Smooth muscle cell (in vitro differentiated cells): ENCODE measurements around the gene TRPM6. TPM values are rescaled to one million over a fixed set of nuclear protein-coding genes. Genes with fewer than 3 reads are reported as not detected.

Source experiments
- DNase-seq: peaks from one replicate; lab custom pipeline; 2025; ENCODE audit not compliant: unreplicated experiment; lab: John Stamatoyannopoulos, UW
- H2AFZ ChIP-seq: fragments of 200-600 bp; sonication (generic); 2 replicates; pipeline ENCODE4 v1.6.0; 2016; ENCODE audit warnings: antibody characterized with exemption, low read depth, mild to moderate bottlenecking
- H3F3A ChIP-seq: fragments of 200-600 bp; sonication (generic); 2 replicates; pipeline ENCODE4 v1.6.0; 2017; ENCODE audit warnings: antibody characterized with exemption, low read depth
- H3K27ac ChIP-seq: fragments of 200-600 bp; sonication (generic); 2 replicates; pipeline ENCODE4 v1.5.1; 2016; ENCODE audit warnings: low read depth, mild to moderate bottlenecking
- H3K27me3 ChIP-seq: fragments of 200-600 bp; sonication (generic); 2 replicates; pipeline ENCODE4 v1.6.1; 2016; ENCODE audit warnings: low read depth, mild to moderate bottlenecking
- H3K36me3 ChIP-seq: fragments of 200-600 bp; sonication (generic); 2 replicates; pipeline ENCODE4 v1.5.1; 2016; ENCODE audit warnings: low read depth
- H3K4me1 ChIP-seq: fragments of 200-600 bp; sonication (generic); 2 replicates; pipeline ENCODE4 v1.5.1; 2016; ENCODE audit warnings: low read depth
- H3K4me2 ChIP-seq: fragments of 200-600 bp; sonication (generic); 2 replicates; pipeline ENCODE4 v1.6.0; 2016; ENCODE audit warnings: mild to moderate bottlenecking
- H3K4me3 ChIP-seq: fragments of 200-600 bp; sonication (generic); 2 replicates; pipeline ENCODE4 v1.5.1; 2016; ENCODE audit warnings: mild to moderate bottlenecking
- H3K79me2 ChIP-seq: fragments of 200-600 bp; sonication (generic); 2 replicates; pipeline ENCODE4 v1.6.0; 2016; ENCODE audit warnings: low read depth, mild to moderate bottlenecking
- H3K9ac ChIP-seq: fragments of 200-600 bp; sonication (generic); 2 replicates; pipeline ENCODE4 v1.6.0; 2016; ENCODE audit warnings: low read depth
- H3K9me3 ChIP-seq: fragments of 200-600 bp; sonication (generic); replicated peaks from 2 replicates; pipeline ENCODE4 v1.5.1; 2016; ENCODE audit warnings: low read depth
- H4K20me1 ChIP-seq: fragments of 200-600 bp; sonication (generic); 2 replicates; pipeline ENCODE4 v1.6.0; 2016; ENCODE audit warnings: low read depth
- CTCF ChIP-seq: fragments of 200-600 bp; sonication (generic); IDR thresholded peaks from 2 replicates; pipeline ENCODE4 v1.5.1; 2017; ENCODE audit warnings: borderline replicate concordance, mild to moderate bottlenecking, antibody characterized with exemption; ENCODE audit not compliant: insufficient read depth, poor library complexity, severe bottlenecking
- whole genome bisulfite sequencing: methylation state at CpG from one replicate; pipeline ENCODE4 v1.1.7; 2016; ENCODE audit warnings: low lambda C conversion rate; 5-methylcytosine and 5-hydroxymethylcytosine counted together
- polyA plus RNA-seq: library from polyadenylated mRNA; unstranded; fragments of >200 nt; fragmentation: Nextera tagmentation; extraction: Ambion mirVana; gene quantifications from 2 replicates; pipeline ENCODE4 v1.2.1, GENCODE V29; 2016
- total RNA-seq: library from RNA; depleted of rRNA; stranded (reverse); fragments of >200 nt; gene quantifications from 2 replicates; pipeline ENCODE4 v1.2.3, GENCODE V29; 2014

The TRPM6 gene
- total and polyA plus RNA-seq, 2 experiments from 2014 or later, result 0.04 TPM; not detected in 1

GRCh38 chr9:74696520-74696919, 191.2 kb downstream of the TRPM6 start:
- no peaks in the 10 kb centered on the region for H3F3A ChIP-seq
- H3K9ac ChIP-seq, result no peak overlapping the region
- no peak for TF ChIP-seq CTCF
- H3K9me3 ChIP-seq, result no peaks in the 10 kb centered on the region
- no peaks in the 10 kb centered on the region for H4K20me1 ChIP-seq
- no peak overlapping the region for H2AFZ ChIP-seq
- no peaks in the 10 kb centered on the region for H3K27me3 ChIP-seq
- 86% methylated on average over 1 of the region's 1 CpG for WGBS
- no peak overlapping the region for H3K27ac ChIP-seq
- no peaks in the 10 kb centered on the region for H3K36me3 ChIP-seq
- H3K79me2 ChIP-seq, result no peaks in the 10 kb centered on the region
- H3K4me3 ChIP-seq, result no peak overlapping the region
- H3K4me1 ChIP-seq, result no peaks in the 10 kb centered on the region
- DNase-seq, result no peak
- H3K4me2 ChIP-seq, result no peak overlapping the region

GRCh38 chr9:74691058-74691457, 196.7 kb downstream of the TRPM6 start:
- no peaks in the 10 kb centered on the region for H3K79me2 ChIP-seq
- no peak overlapping the region for H3K9ac ChIP-seq
- no peak for DNase-seq
- TF ChIP-seq CTCF, result no peak
- no peak overlapping the region for H3K4me2 ChIP-seq
- no peak overlapping the region for H3K27ac ChIP-seq
- H3F3A ChIP-seq, result no peaks in the 10 kb centered on the region
- H2AFZ ChIP-seq, result no peak overlapping the region
- no peaks in the 10 kb centered on the region for H3K36me3 ChIP-seq
- H3K4me1 ChIP-seq, result no peaks in the 10 kb centered on the region
- H3K9me3 ChIP-seq, result no peaks in the 10 kb centered on the region
- no peak overlapping the region for H3K4me3 ChIP-seq
- 89% methylated on average over 8 of the region's 8 CpGs for whole genome bisulfite sequencing
- H4K20me1 ChIP-seq, result no peaks in the 10 kb centered on the region
- H3K27me3 ChIP-seq, result no peaks in the 10 kb centered on the region

GRCh38 chr9:74683322-74683721, 204.4 kb downstream of the TRPM6 start:
- H3K27ac ChIP-seq, result no peak overlapping the region
- no peaks in the 10 kb centered on the region for H3K9me3 ChIP-seq
- no peak overlapping the region for H3K9ac ChIP-seq
- no peaks in the 10 kb centered on the region for H3F3A ChIP-seq
- DNase-seq, result no peak
- H4K20me1 ChIP-seq, result no peaks in the 10 kb centered on the region
- H3K4me3 ChIP-seq, result no peak overlapping the region
- no peak overlapping the region for H2AFZ ChIP-seq
- no peak overlapping the region for H3K4me2 ChIP-seq
- H3K79me2 ChIP-seq, result no peaks in the 10 kb centered on the region
- no peaks in the 10 kb centered on the region for H3K27me3 ChIP-seq
- H3K4me1 ChIP-seq, result no peaks in the 10 kb centered on the region
- no peaks in the 10 kb centered on the region for H3K36me3 ChIP-seq
- TF ChIP-seq CTCF, result no peak
- 92% methylated on average over 4 of the region's 4 CpGs for WGBS

- Histone ChIP-seq H4K20me1 (no peaks in the 10 kb centered on the region), H3F3A (no peaks in the 10 kb centered on the region), H3K4me2 (no peak overlapping the region), H3K27ac (no peak overlapping the region), H3K36me3 (no peaks in the 10 kb centered on the region), H3K9ac (no peak overlapping the region), H2AFZ (no peak overlapping the region), H3K4me3 (no peak overlapping the region), H3K79me2 (no peaks in the 10 kb centered on the region), H3K27me3 (no peaks in the 10 kb centered on the region), H3K4me1 (no peaks in the 10 kb centered on the region), H3K9me3 (no peaks in the 10 kb centered on the region)
- 24% methylated on average over 3 of the region's 3 CpGs for WGBS
- no peak for DNase-seq
- TF ChIP-seq CTCF, result no peak
These were observed 205.8 kb downstream of the TRPM6 start for GRCh38 chr9:74681906-74682305.
